ENCODE measurements around the gene NGEF.

Gene NGEF

GRCh38 chr2:232833830-232834229 lies 179.2 kb downstream of the NGEF start:
- no peak for DNase-seq (ENCODE audit: low read depth)

GRCh38 chr2:232831496-232831895 lies 181.6 kb downstream of the NGEF start:
- no peak for DNase-seq (ENCODE audit: low read depth)

GRCh38 chr2:232829988-232830387 lies 183.1 kb downstream of the NGEF start:
- no peak for DNase-seq (ENCODE audit: low read depth)
